22Rv1 (cell line): Measurements from ENCODE around the gene MRC1.

Source experiments
- CTCF ChIP-seq: fragments of 450-650 bp; IDR thresholded peaks from 2 replicates; pipeline ENCODE4 v1.5.1; 2017; ENCODE audit warnings: mild to moderate bottlenecking
- ZFX ChIP-seq: fragments of 450-650 bp; IDR thresholded peaks from 2 replicates; pipeline ENCODE4 v1.6.1; 2017; ENCODE audit warnings: antibody characterized with exemption, borderline replicate concordance

- TF ChIP-seq CTCF (no peak), ZFX (no peak)
Observed at GRCh38 chr10:17859492-17860156, 50.5 kb downstream of the MRC1 start.
